Activated CD4-positive, alpha-beta T cell treated with anti-CD3 and anti-CD28 coated beads, Interleukin-2, amount 50 U/mL, for 24 hours (primary cell): ENCODE results near the gene KCNJ12.
"Not testable (repeated sequence)": the region's sequence is repeated elsewhere in the genome, so short reads cannot be mapped to it uniquely, and the experiment has no call there.

Source experiments
- DNase-seq, 2 donors: peaks; one replicate each; pipeline ENCODE4 v3.0.0-alpha.2; 2020; ENCODE audit warnings: low read depth in 1 of 2, low spot score in 1 of 2

The KCNJ12 gene

DNA sequence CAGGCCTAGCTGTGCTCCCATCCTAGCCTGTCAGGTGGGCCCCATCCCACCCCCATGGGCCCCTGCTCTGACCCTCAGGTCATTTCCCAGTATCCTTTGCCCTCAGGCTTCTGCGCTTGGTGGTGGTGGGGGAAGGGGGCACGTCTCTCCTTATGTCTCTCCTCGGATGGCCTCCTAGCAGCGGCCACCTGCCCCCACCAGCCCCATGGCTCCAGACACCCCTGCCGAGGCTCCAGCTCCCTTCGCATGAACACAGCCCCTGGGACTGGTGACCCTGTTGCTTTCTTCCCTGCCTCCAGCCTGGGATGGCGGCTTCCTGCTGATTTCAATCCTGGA lies 27.3 kb upstream of the KCNJ12 start:
- DNase-seq = not testable (repeated sequence)

- DNase-seq = not testable (repeated sequence)
Observed at GRCh38 chr17:21349358-21350050, 26.7 kb upstream of the KCNJ12 start.

GRCh38 chr17:21350495-21350894 lies 25.7 kb upstream of the KCNJ12 start:
- not testable (repeated sequence) for DNase-seq

DNA sequence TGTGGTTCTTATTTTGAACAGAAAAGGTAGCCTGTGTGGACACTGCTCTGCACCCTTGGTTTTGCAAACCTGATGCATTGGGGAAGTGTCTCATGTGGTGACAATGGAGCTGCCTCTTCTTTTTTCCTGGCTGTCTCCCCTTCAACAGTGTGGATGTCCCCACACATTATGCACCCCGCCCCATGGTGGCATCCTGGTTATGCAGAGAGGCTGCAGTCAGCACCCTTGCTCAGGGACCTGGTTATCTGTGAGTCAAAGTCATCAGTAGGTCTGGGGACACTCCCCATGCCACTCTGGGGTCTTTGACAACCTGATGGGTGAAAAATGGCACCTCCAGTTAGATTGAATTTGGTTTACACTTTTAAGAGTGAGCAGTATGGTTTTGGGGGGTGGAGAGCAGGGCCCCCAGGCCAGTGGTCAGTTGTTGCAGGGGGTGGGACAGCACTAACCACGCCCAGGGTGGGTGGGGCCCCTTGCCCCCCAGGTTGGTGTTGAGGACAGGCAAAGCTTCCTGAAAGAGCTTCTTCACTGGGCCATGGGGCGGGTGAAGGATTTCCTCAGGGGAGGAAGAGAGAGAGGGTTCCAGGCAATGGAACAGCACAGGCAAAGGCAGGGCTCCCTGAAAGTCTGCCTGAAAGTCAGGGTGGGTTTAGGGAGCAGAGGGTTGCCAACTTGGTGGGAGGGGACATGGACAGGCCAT lies 24.6 kb upstream of the KCNJ12 start:
- no peak for DNase-seq

GRCh38 chr17:21352221-21352980 lies 23.8 kb upstream of the KCNJ12 start:
- DNase-seq = no peak

DNA sequence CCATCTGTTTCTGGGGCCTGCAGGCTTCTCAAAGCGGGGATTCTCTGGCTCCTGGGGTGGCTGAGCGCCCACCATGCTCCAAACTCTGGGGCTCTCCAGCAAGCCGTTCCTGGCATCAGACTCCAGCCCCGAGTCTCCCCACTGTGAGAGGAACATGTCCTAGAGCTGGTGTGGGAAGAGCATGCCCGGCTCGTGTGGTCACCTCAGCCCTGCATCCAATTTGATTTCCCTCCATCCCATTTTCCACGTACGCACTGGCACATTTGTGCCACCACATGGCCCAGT lies 23.2 kb upstream of the KCNJ12 start:
- no peak for DNase-seq

- no peak for DNase-seq
Observed at GRCh38 chr17:21353326-21354010, 22.7 kb upstream of the KCNJ12 start.

DNA sequence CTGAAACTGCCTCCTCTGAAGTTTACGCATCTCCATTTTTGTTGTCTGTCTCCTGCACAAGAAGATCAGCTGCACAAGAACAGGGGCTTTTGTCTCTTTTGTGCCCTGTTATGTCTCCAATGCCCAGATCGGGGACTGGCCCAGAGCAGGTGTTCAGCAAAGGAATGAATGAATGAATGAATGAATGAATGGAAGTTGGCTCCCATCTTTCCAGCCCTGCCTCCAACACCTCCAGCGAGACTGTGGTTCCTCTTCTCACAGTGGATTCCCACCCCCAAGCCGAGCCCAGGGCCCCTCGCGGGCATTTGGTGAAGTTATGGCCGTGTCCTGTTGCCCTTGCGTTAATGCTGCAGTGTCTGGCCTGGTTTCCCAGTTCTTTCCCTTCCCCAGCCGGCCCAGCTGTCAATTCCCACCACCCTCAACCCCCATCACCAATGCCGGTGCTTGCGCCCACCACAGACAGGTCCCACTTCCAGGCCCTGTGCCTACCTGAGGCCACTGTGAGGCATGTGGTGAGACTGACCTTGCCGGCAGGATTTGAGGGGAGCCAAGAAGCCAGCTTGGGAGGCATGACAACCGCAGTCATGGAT lies 21.3 kb upstream of the KCNJ12 start:
- DNase-seq = no peak

DNA sequence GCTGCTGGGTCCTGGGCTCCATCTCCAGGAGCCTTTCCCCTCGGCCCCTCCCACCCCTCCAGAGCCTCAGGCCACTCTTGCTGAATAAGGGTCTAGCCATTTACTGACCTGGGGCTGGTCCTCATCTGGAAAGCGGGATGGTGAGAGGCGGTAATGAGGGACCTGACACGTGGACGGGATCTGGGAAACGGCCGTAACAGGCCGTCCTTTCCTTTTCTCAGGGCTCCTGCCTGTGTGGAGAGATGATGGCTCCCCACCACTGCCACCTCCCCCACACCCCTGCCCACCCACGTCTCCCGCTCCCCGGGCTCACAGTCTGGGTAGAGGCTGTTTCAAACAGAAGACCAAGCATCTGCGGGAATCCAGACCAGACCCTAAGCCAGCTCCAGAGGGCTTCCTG lies 20.6 kb upstream of the KCNJ12 start:
- no peak for DNase-seq

- DNase-seq = no peak
Observed at GRCh38 chr17:21356537-21357127, 19.5 kb upstream of the KCNJ12 start.

DNA sequence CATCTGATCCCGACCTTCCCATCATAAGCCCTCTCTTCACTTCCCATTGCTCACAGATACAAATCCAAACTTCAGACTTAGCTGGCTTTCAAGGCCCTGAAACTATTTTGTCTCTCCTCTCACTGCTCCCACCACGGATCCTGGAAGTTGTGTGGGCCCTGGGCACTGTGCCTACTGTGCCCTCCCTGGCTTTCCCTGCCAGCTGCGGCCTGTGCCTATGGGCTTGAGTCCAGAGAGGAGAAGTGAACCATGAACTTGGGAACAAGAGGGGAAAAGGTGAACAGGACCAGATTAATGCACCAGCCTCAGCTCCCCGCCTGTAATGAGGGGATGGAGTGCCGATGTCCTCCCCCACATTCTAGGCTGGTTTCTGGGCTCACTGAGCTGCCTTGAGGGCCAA lies 18.9 kb upstream of the KCNJ12 start:
- DNase-seq = no peak

- DNase-seq = no peak
Observed at GRCh38 chr17:21357696-21358656, 18.2 kb upstream of the KCNJ12 start.

DNA sequence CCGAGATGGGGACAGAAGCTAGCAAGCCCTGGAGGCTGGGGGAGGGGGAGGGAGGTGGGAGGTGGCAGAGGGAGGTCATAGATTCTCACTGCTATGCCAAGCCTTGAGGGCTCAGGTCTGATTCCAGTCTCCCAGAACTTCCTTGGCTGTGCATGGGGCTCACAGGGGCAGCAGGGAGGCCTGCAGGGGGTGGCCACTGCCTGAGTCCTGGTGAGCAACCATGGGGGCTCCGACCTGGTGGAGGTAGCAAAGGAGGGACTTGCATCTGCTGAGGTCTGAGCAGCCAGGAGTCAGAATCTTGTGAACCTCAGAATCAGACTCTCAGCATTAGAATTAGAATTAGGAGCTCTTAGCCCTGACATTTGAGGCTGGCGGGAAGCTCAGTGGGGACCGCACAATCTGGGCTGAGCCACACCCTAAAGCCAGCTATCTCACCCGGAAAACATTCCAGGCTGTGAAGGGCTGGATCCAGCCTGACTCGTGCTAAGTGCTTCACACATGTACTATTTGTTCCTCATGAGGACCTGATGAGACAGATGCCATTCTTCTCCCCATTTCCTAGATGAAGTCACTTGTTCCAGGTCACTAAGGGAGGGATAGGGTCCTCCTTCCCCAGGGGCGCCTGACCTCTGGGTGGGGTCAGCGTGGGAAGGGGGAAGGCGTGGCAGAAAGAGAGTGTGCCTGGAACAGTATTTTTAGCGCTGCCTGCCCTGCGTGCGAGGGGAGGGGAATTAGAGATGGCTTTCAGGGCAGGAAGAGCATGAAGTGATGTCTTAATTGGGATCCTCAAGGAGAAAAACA lies 17.3 kb upstream of the KCNJ12 start:
- no peak for DNase-seq

DNA sequence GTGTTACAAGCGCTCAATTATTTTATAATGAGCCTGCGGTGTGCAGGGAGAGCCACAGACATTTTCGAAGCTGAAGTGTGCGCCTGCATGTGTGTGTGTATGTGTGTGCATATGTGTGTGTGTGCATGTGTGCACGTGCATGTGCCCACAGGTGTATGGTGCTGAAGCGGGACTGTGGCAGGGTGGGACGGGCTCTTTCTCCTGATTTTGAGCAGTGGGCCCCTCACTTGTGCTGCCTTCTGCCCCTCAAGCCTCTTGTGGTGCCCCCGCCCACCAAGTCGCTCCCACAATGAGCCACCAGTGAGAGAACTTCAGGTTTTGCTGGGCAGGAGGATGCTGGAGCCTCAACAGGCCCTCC lies 16.7 kb upstream of the KCNJ12 start:
- DNase-seq = no peak

DNA sequence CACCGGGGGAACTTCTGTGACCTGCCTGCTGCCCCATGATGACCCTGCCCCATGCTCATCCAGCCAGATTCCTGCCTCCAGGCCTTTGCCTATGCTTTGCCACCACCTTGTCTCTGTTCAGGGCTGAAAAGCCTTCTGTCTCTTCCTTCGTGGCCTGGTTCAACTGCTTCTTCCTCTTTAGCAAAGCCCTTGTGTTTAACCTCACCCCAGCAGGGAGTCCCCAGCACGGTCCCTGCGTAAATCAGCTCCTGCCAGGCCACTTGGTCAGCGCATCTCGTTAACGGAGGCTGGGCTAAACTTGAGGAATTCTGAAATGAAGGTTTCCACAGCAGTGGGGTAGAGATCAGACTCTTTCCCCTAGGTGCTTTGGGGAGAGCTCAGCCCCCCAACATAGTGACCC lies 16.1 kb upstream of the KCNJ12 start:
- no peak for DNase-seq

- DNase-seq = no peak
Observed at GRCh38 chr17:21361020-21361809, 14.9 kb upstream of the KCNJ12 start.

- no peak for DNase-seq
Observed at GRCh38 chr17:21362331-21362931, 13.7 kb upstream of the KCNJ12 start.
